Measurements from ENCODE around the gene IMP4. TPM values are rescaled to one million over a fixed set of nuclear protein-coding genes. Genes with fewer than 3 reads are reported as not detected.

IMP4 gene
- total and polyA plus RNA-seq, 4 donors, result 31.7 to 95.5 (median 61.2) TPM

DNA sequence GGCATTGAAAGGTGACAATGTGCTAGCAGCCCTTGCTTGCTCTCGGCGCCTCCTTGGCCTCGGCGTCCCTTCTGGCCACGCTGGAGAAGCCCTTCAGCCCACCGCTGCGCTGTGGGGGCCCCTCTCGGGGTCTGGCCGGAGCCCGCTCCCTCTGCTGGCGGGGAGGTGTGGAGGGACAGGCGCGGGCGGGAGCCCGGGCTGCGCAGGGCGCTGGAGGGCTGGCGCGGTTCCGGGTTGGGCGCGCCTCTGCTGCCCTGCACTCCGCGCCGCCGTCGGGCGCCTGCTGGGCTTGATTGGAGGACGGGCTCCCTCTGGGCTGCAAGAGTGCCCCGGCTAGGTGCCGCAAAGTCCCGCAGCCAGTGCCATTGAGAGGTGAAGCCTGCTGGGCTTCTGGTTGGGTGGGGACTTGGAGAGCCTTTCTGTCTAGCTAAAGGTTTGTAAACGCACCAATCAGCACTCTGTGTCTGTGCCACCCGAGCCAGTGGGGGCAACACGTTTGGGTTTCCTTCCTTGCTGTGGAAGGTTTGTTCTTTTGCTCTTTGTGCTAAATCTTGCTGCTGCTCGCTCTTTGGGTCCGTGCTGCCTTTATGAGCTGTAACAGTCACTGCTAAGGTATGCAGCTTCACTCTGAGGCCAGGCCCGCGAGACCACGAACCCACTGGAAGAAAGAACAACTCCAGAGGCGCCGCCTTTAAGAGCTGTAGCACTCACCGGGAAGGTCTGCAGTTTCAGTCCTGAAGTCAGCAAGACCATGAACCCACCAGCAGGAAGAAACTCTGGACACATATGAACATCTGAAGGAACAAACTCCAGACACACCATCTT lies 14.8 kb upstream of the IMP4 start:
- TF ChIP-seq ZBTB33 (IDR thresholded peaks at IDR 0.05) (no peak), TAF1 (conservative IDR thresholded peaks at IDR 0.05) (no peak), REST (IDR thresholded peaks at IDR 0.05) (no peak), NR2F2 (IDR thresholded peaks at IDR 0.05) (no peak), YY1 (IDR thresholded peaks at IDR 0.05) (no peak), MAX (IDR thresholded peaks at IDR 0.05) (no peak), HNF4A (conservative IDR thresholded peaks at IDR 0.05) (no peak), FOXA1 (IDR thresholded peaks at IDR 0.05) (no peak), RXRA (IDR thresholded peaks at IDR 0.05) (no peak), HNF4G (IDR thresholded peaks at IDR 0.05) (no peak), RAD21 (IDR thresholded peaks at IDR 0.05) (no peak), SP1 (IDR thresholded peaks at IDR 0.05) (no peak), EGR1 (IDR thresholded peaks at IDR 0.05; ENCODE audit: low read depth in 2 of 2) (no peak), CTCF (IDR thresholded peaks at IDR 0.05; ENCODE audit: low read depth, low read length, missing input control) (no peak), FOXA2 (IDR thresholded peaks at IDR 0.05) (no peak), ATF3 (IDR thresholded peaks at IDR 0.05) (no peak), JUND (IDR thresholded peaks at IDR 0.05) (no peak)
- H3K36me3 ChIP-seq (ENCODE audit: control insufficient read depth in 4 of 4, insufficient read depth in 3 of 4, low read depth in 1 of 4, low read length in 3 of 4), result no peaks in the 10 kb centered on the region
- no peak overlapping the region for H3K9ac ChIP-seq (ENCODE audit: low read depth in 1 of 2, low read length in 2 of 2)
- no peak overlapping the region for H3K27ac ChIP-seq (ENCODE audit: low read depth in 1 of 2, low read length in 2 of 2)
- DNase-seq (ENCODE audit: low spot score), result no peak
- peaks cover 1 to 3% (median 2%) of the 10 kb centered on the region in 4 donors for H3K4me1 ChIP-seq (ENCODE audit: control insufficient read depth in 4 of 4, insufficient read depth in 4 of 4, low read length in 3 of 4)
- no peak overlapping the region for H3K4me3 ChIP-seq (ENCODE audit: low read depth in 1 of 3, low read length in 3 of 3)
- WGBS, result 76% methylated on average over 43 of the region's 43 CpGs
- peaks cover 0 to 3% (median 1%) of the 10 kb centered on the region in 4 donors for H3K27me3 ChIP-seq (ENCODE audit: control insufficient read depth in 4 of 4, insufficient read depth in 4 of 4, low read length in 3 of 4)
- no peaks in the 10 kb centered on the region for H3K9me3 ChIP-seq (ENCODE audit: control insufficient read depth in 4 of 4, low read length in 3 of 4)
